GM23338 (cell line): ENCODE results near the gene METRNL.

Source experiments
- CREB1 ChIP-seq: fragments of 250-450 bp; sonication (Bioruptor Pico); IDR thresholded peaks from 2 replicates; pipeline ENCODE4 v1.5.0; 2020; ENCODE audit warnings: low read depth, mild to moderate bottlenecking, moderate library complexity
- EZH2 ChIP-seq: fragments of 200-600 bp; sonication (generic); IDR thresholded peaks from one replicate; pipeline ENCODE4 v1.8.0; 2017; ENCODE audit warnings: antibody characterized with exemption, mild to moderate bottlenecking, low read depth; ENCODE audit not compliant: unreplicated experiment
- EZH2phosphoT487 ChIP-seq: fragments of 200-600 bp; sonication (generic); IDR thresholded peaks from one replicate; pipeline ENCODE4 v1.8.1; 2018; ENCODE audit warnings: antibody characterized with exemption; ENCODE audit not compliant: unreplicated experiment
- NANOG ChIP-seq: IDR thresholded peaks from 2 replicates; pipeline ENCODE4 v1.6.1; 2016; ENCODE audit warnings: antibody characterized with exemption, borderline replicate concordance
- POLR2AphosphoS5 ChIP-seq: IDR thresholded peaks from 2 replicates; pipeline ENCODE4 v1.6.1; 2016; ENCODE audit warnings: antibody characterized with exemption, low read depth
- STAT1 ChIP-seq: IDR thresholded peaks from one replicate; pipeline ENCODE4 v1.6.1; 2016; ENCODE audit warnings: antibody characterized with exemption; ENCODE audit not compliant: unreplicated experiment
- ZNF114 ChIP-seq: fragments of 250-450 bp; sonication (Bioruptor Pico); IDR thresholded peaks from 2 replicates; pipeline ENCODE4 v1.5.0; 2020; ENCODE audit warnings: mild to moderate bottlenecking, moderate library complexity
- TF ChIP-seq, protein P1 (sequence below), 2 experiments: fragments of 200-600 bp in 1 of 2; sonication (generic) in 1 of 2; conservative IDR thresholded peaks; 2 replicates each; pipeline versions ENCODE4 v1.5.1 to v1.6.1; 2016 to 2017; ENCODE audit warnings: antibody characterized with exemption in 2 of 2, low read depth in 2 of 2, mild to moderate bottlenecking in 2 of 2, moderate library complexity in 1 of 2
- TF ChIP-seq, protein P2 (sequence below): IDR thresholded peaks from one replicate; pipeline ENCODE4 v1.6.1; 2018; ENCODE audit warnings: antibody characterized with exemption; ENCODE audit not compliant: unreplicated experiment
- TF ChIP-seq, protein P3 (sequence below): IDR thresholded peaks from 2 replicates; pipeline ENCODE4 v1.6.1; 2016; ENCODE audit warnings: antibody characterized with exemption

- TF ChIP-seq, protein P1, sequence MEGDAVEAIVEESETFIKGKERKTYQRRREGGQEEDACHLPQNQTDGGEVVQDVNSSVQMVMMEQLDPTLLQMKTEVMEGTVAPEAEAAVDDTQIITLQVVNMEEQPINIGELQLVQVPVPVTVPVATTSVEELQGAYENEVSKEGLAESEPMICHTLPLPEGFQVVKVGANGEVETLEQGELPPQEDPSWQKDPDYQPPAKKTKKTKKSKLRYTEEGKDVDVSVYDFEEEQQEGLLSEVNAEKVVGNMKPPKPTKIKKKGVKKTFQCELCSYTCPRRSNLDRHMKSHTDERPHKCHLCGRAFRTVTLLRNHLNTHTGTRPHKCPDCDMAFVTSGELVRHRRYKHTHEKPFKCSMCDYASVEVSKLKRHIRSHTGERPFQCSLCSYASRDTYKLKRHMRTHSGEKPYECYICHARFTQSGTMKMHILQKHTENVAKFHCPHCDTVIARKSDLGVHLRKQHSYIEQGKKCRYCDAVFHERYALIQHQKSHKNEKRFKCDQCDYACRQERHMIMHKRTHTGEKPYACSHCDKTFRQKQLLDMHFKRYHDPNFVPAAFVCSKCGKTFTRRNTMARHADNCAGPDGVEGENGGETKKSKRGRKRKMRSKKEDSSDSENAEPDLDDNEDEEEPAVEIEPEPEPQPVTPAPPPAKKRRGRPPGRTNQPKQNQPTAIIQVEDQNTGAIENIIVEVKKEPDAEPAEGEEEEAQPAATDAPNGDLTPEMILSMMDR (conservative IDR thresholded peaks at IDR 0.05; ENCODE audit: low read depth in 2 of 2), result no peak
- TF ChIP-seq POLR2AphosphoS5 (no peak), ZNF114 (CRISPR knock-in tag) (no peak), CREB1 (CRISPR knock-in tag) (no peak), EZH2 (no peak), NANOG (no peak), EZH2phosphoT487 (no peak), STAT1 (no peak)
- TF ChIP-seq, protein P2, sequence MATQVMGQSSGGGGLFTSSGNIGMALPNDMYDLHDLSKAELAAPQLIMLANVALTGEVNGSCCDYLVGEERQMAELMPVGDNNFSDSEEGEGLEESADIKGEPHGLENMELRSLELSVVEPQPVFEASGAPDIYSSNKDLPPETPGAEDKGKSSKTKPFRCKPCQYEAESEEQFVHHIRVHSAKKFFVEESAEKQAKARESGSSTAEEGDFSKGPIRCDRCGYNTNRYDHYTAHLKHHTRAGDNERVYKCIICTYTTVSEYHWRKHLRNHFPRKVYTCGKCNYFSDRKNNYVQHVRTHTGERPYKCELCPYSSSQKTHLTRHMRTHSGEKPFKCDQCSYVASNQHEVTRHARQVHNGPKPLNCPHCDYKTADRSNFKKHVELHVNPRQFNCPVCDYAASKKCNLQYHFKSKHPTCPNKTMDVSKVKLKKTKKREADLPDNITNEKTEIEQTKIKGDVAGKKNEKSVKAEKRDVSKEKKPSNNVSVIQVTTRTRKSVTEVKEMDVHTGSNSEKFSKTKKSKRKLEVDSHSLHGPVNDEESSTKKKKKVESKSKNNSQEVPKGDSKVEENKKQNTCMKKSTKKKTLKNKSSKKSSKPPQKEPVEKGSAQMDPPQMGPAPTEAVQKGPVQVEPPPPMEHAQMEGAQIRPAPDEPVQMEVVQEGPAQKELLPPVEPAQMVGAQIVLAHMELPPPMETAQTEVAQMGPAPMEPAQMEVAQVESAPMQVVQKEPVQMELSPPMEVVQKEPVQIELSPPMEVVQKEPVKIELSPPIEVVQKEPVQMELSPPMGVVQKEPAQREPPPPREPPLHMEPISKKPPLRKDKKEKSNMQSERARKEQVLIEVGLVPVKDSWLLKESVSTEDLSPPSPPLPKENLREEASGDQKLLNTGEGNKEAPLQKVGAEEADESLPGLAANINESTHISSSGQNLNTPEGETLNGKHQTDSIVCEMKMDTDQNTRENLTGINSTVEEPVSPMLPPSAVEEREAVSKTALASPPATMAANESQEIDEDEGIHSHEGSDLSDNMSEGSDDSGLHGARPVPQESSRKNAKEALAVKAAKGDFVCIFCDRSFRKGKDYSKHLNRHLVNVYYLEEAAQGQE, result no peak
- TF ChIP-seq, protein P3, sequence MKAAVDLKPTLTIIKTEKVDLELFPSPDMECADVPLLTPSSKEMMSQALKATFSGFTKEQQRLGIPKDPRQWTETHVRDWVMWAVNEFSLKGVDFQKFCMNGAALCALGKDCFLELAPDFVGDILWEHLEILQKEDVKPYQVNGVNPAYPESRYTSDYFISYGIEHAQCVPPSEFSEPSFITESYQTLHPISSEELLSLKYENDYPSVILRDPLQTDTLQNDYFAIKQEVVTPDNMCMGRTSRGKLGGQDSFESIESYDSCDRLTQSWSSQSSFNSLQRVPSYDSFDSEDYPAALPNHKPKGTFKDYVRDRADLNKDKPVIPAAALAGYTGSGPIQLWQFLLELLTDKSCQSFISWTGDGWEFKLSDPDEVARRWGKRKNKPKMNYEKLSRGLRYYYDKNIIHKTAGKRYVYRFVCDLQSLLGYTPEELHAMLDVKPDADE, result no peak
Observed at GRCh38 chr17:83115202-83115651, 35.8 kb downstream of the METRNL start.
